Measurements from ENCODE around the gene RNF220.

RNF220 gene

DNA sequence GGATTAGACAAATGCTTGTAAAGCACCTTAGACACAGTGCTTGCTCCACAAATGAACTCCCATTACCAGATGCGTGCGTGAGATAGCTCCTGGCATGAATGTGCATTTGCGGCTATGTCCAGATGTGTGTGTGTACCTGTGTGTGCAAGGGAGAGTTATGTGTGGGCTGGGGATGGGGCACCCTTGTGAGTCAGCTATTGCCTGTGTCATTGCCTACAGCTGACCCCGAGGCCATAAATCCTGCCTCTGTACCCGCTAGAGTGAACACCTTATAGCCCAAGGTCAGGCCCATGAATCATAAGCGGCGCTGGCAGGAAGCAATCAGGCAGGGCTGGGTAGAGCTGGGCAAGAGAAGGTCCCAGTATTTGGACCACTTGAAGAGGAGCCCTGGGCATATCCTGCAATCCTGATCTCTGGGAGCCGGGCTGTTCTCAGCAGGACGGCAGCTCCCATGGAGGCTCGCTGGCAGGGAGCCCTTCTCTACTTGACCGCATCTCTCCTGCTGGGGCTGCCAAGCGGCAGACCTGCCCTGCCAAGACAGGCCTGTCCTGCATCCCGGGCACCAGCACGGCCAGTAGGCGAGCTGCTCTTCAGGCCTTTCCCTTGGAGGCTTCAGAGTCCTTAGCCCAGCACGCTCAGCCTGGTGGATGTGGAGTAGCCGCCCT, 182.9 kb downstream of the RNF220 start:
- no peak for DNase-seq (ENCODE audit: extremely low read depth, low read depth)
- H3K4me3 ChIP-seq (replicated peaks; ENCODE audit: low read depth, low read length): no peak overlapping the region
- TF ChIP-seq, protein P1, sequence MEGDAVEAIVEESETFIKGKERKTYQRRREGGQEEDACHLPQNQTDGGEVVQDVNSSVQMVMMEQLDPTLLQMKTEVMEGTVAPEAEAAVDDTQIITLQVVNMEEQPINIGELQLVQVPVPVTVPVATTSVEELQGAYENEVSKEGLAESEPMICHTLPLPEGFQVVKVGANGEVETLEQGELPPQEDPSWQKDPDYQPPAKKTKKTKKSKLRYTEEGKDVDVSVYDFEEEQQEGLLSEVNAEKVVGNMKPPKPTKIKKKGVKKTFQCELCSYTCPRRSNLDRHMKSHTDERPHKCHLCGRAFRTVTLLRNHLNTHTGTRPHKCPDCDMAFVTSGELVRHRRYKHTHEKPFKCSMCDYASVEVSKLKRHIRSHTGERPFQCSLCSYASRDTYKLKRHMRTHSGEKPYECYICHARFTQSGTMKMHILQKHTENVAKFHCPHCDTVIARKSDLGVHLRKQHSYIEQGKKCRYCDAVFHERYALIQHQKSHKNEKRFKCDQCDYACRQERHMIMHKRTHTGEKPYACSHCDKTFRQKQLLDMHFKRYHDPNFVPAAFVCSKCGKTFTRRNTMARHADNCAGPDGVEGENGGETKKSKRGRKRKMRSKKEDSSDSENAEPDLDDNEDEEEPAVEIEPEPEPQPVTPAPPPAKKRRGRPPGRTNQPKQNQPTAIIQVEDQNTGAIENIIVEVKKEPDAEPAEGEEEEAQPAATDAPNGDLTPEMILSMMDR (IDR thresholded peaks at IDR 0.05; ENCODE audit: low read depth, low read length, missing control alignments): no peak

DNA sequence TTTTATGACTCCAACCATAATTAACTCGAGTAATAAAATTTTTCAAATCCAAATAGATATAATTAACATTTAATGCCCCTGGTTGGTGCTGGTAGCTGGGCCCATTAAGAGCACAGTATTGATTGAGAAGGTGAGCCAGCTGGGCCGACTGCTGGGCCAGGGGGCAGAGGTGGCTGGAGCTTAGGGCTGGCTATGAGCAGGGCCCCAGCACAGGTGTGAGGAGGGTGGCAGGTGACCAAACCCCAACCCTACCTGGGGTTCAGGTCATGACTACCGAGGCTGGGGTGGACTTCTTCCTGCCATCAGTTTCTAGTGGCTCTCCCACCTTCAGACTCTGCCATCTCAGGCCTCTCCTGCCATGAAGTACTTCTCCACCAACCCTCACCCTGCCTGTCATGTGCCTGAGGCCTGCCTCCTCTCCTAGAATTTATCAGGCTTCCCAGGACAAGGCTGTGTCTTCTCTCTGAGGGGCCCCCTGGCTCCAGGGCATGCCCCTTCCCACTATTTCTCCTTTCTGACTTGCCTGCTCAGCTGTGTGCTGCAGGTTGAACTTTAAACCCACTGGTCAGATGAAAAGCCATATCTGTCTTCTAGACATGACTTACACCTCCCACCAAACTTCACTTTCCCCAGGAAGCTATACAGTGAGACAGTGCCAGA, 183.6 kb downstream of the RNF220 start:
- TF ChIP-seq, protein P1 (IDR thresholded peaks at IDR 0.05; ENCODE audit: low read depth, low read length, missing control alignments): no peak
- H3K4me3 ChIP-seq (replicated peaks; ENCODE audit: low read depth, low read length): no peak overlapping the region
- DNase-seq (ENCODE audit: extremely low read depth, low read depth): no peak

DNA sequence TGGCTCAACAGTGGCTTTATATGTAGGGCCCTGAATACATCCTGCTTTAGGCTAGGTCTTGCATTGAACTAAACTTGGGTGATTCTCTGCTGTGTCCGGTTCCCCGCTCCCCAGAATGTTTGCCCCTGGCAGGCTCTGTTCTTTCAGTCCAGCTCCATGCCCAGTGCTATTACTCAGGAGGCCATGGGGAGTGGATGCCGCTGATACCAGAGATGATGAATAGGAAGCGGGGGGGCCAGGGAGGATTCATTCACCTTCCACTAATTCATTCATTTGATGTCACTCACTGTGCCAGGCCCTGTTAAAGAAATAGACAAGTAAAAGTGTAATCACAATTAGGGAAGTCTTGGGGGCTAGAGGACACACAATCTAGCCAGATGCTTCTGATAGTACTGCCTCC, 185.4 kb downstream of the RNF220 start:
- DNase-seq (ENCODE audit: extremely low read depth, low read depth): no peak
- TF ChIP-seq, protein P1 (IDR thresholded peaks at IDR 0.05; ENCODE audit: low read depth, low read length, missing control alignments): no peak
- H3K4me3 ChIP-seq (replicated peaks; ENCODE audit: low read depth, low read length): no peak overlapping the region

DNA sequence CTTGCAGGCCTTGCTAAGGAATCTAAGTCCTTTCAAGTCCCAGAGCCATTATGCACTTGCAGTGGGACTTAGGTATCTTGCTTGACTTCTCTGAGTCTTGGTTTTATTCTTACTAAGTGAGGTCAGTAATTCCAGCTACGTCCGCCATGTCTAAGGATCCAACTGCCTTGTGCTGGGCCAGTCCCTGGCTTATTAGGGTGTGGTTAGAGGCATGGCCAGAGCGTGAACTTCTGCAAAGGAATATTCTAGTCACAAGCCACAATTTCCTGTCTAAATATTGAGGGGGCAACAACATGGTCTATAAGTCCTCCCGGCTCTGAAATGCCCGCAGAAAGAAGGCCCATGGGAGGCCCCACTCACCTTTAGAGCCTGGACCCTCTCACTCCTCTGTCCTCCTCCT, 186.3 kb downstream of the RNF220 start:
- DNase-seq (ENCODE audit: extremely low read depth, low read depth): no peak
- no peak overlapping the region for H3K4me3 ChIP-seq (replicated peaks; ENCODE audit: low read depth, low read length)
- TF ChIP-seq, protein P1 (IDR thresholded peaks at IDR 0.05; ENCODE audit: low read depth, low read length, missing control alignments): no peak

DNA sequence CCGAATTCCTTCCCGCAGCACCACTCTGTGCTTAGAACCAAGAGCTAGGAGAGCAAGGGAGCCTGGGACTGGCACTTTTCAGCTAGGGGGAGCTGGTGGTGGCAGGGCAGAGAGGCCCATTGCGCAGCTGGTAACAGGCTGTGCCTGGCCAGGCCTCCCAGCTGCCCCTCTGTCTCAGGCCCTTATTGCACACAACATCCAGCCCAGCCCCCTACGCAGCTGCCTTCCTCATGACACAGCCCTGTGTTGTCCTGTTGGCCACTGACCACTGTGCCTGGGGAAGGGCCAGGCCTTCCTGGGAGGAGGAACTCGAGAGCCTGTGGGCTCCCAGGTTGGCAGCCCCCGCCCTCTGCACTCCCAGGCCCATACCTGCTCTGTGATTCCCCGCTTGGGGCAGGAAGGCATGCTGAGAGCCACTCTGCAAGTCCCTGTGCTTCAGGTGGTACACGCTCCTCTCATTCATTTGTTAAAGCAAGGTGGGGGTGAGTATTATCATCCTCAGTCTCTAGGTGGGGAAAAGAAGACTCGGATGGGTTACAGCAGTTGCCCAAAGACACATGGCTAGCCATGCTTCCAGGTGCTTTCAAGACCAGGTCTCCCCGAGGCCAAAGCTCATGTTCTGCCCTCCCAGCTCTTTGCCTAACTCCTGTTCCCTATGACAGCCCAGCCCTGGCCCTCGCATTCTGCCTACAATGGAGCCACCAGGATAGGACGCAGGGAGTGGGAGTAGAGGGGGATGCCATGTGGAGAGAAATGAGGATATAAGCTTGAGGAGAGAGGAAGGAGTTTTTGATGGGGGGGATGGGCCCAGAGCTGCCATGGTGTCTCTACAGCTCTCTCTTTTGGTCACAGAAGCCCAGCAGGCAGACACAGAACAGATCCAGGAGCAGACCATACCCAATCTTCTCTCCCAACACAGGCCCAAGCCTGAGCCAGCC, 187.4 kb downstream of the RNF220 start:
- H3K4me3 ChIP-seq (replicated peaks; ENCODE audit: low read depth, low read length): no peak overlapping the region
- TF ChIP-seq, protein P1 (IDR thresholded peaks at IDR 0.05; ENCODE audit: low read depth, low read length, missing control alignments): peak; percentile 11
- DNase-seq (ENCODE audit: extremely low read depth, low read depth): no peak

DNA sequence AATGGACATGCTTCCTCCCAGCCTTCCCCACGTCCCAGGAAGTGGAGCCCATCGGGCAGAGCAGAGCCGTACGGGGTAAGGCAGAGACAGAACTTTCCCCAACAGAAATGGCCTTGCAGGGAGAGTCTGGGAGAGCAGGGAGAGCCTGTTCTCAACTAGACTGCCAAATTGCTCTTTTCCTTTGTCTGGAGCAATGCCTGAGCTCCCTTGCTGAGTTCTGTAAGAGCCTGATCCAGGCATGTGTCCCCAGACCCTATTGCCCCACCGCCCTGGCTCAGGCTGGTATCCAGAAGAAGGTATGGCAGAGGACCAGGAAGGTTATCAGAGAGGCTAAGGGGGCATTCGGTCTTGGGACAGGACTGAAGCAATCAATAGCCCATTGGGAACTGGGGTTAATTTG, 189.3 kb downstream of the RNF220 start:
- TF ChIP-seq, protein P1 (IDR thresholded peaks at IDR 0.05; ENCODE audit: low read depth, low read length, missing control alignments): no peak
- H3K4me3 ChIP-seq (replicated peaks; ENCODE audit: low read depth, low read length): no peak overlapping the region
- DNase-seq (ENCODE audit: extremely low read depth, low read depth): no peak

Measured in HFF-Myc (cell line).